Memory B cell (primary cell): ENCODE results near the gene NFATC1.

ENCODE experiments used
- ATAC-seq: fragments of 150-1000 bp; cut with Tn5 transposase; 2 replicates; pipeline ENCODE4 v1.10.0; 2021; ENCODE audit warnings: low read depth, mild to moderate bottlenecking, moderate library complexity
- DNase-seq, 2 donors: peaks; one replicate each; pipeline ENCODE4 v3.0.0; 2022; ENCODE audit warnings: low spot score in 2 of 2
- H3K27ac Mint-ChIP-seq: one replicate; pipeline ENCODE4 v1.8.0; 2022; ENCODE audit warnings: mild to moderate bottlenecking, moderate library complexity, mixed read lengths
- H3K27me3 Mint-ChIP-seq: one replicate; pipeline ENCODE4 v1.8.0; 2022; ENCODE audit warnings: mixed read lengths
- H3K36me3 Mint-ChIP-seq: one replicate; pipeline ENCODE4 v1.8.0; 2022; ENCODE audit warnings: mild to moderate bottlenecking, mixed read lengths
- H3K4me1 Mint-ChIP-seq: one replicate; pipeline ENCODE4 v1.8.0; 2022; ENCODE audit warnings: mixed read lengths
- H3K4me3 Mint-ChIP-seq: one replicate; pipeline ENCODE4 v1.8.0; 2022; ENCODE audit warnings: mild to moderate bottlenecking, moderate library complexity, mixed read lengths
- H3K9me3 Mint-ChIP-seq: one replicate; pipeline ENCODE4 v1.8.0; 2022; ENCODE audit warnings: mixed read lengths

Gene NFATC1

GRCh38 chr18:79395761-79396404 lies at the start of gene NFATC1:
Gene NFATC1, plus strand, starts transcription at chr18:79395930. Its CDS starts 295 bp downstream, at chr18:79396225.
- H3K4me1 Mint-ChIP-seq: peaks cover 26% of the 10 kb centered on the region
- peaks cover 3% of the 10 kb centered on the region for H3K36me3 Mint-ChIP-seq
- DNase-seq (peak; percentile 73 to 75), ATAC-seq (peak; percentile 45)
- peak within 1 kb of the TSS; percentile 97 for H3K27ac Mint-ChIP-seq
- H3K27me3 Mint-ChIP-seq: no peaks in the 10 kb centered on the region
- peak within 1 kb of the TSS; percentile 96 for H3K4me3 Mint-ChIP-seq
- H3K9me3 Mint-ChIP-seq: no peaks in the 10 kb centered on the region

- DNase-seq: no peak
- no peaks in the 10 kb centered on the region for H3K4me1 Mint-ChIP-seq
- ATAC-seq: no peak
- H3K9me3 Mint-ChIP-seq: no peaks in the 10 kb centered on the region
- H3K27me3 Mint-ChIP-seq: no peaks in the 10 kb centered on the region
- no peak overlapping the region for H3K4me3 Mint-ChIP-seq
- no peak overlapping the region for H3K27ac Mint-ChIP-seq
- peaks cover 45% of the 10 kb centered on the region for H3K36me3 Mint-ChIP-seq
Measured at GRCh38 chr18:79345981-79346380, 49.7 kb upstream of the NFATC1 start.

GRCh38 chr18:79348066-79348465 lies 47.7 kb upstream of the NFATC1 start:
- no peak for DNase-seq
- no peaks in the 10 kb centered on the region for H3K4me1 Mint-ChIP-seq
- peaks cover 44% of the 10 kb centered on the region for H3K36me3 Mint-ChIP-seq
- no peak overlapping the region for H3K4me3 Mint-ChIP-seq
- H3K27ac Mint-ChIP-seq: no peak overlapping the region
- no peaks in the 10 kb centered on the region for H3K9me3 Mint-ChIP-seq
- no peaks in the 10 kb centered on the region for H3K27me3 Mint-ChIP-seq
- ATAC-seq: no peak

GRCh38 chr18:79352432-79352831 lies 43.3 kb upstream of the NFATC1 start:
- H3K4me3 Mint-ChIP-seq: no peak overlapping the region
- H3K4me1 Mint-ChIP-seq: peaks cover 15% of the 10 kb centered on the region
- ATAC-seq (no peak), DNase-seq (no peak)
- H3K36me3 Mint-ChIP-seq: peaks cover 19% of the 10 kb centered on the region
- H3K27me3 Mint-ChIP-seq: no peaks in the 10 kb centered on the region
- H3K9me3 Mint-ChIP-seq: no peaks in the 10 kb centered on the region
- no peak overlapping the region for H3K27ac Mint-ChIP-seq

GRCh38 chr18:79353267-79353666 lies 42.5 kb upstream of the NFATC1 start:
- H3K4me1 Mint-ChIP-seq: peaks cover 15% of the 10 kb centered on the region
- ATAC-seq: no peak

GRCh38 chr18:79354350-79354749 lies 41.4 kb upstream of the NFATC1 start:
- H3K9me3 Mint-ChIP-seq: no peaks in the 10 kb centered on the region
- no peak overlapping the region for H3K4me3 Mint-ChIP-seq
- peaks cover 15% of the 10 kb centered on the region for H3K36me3 Mint-ChIP-seq
- no peak overlapping the region for H3K27ac Mint-ChIP-seq
- ATAC-seq (no peak), DNase-seq (no peak)
- no peaks in the 10 kb centered on the region for H3K27me3 Mint-ChIP-seq
- H3K4me1 Mint-ChIP-seq: peaks cover 15% of the 10 kb centered on the region

More at GRCh38 chr18:79353267-79353666, 42.5 kb upstream of the NFATC1 start:
- Mint-ChIP-seq H3K27me3 (no peaks in the 10 kb centered on the region), H3K9me3 (no peaks in the 10 kb centered on the region), H3K27ac (no peak overlapping the region), H3K4me3 (no peak overlapping the region), H3K36me3 (peaks cover 16% of the 10 kb centered on the region)
- no peak for DNase-seq

GRCh38 chr18:79355433-79356335 lies 40.0 kb upstream of the NFATC1 start:
- peaks cover 15% of the 10 kb centered on the region for H3K4me1 Mint-ChIP-seq
- H3K36me3 Mint-ChIP-seq: peaks cover 10% of the 10 kb centered on the region
- ATAC-seq: peak; percentile 38
- no peaks in the 10 kb centered on the region for H3K9me3 Mint-ChIP-seq
- DNase-seq: no peak
- H3K27ac Mint-ChIP-seq: peak overlapping the region; percentile 86
- H3K4me3 Mint-ChIP-seq: peak overlapping the region; percentile 67
- H3K27me3 Mint-ChIP-seq: no peaks in the 10 kb centered on the region

- ATAC-seq (peak; percentile 61), DNase-seq (no peak)
- H3K4me3 Mint-ChIP-seq: no peak overlapping the region
- H3K27me3 Mint-ChIP-seq: no peaks in the 10 kb centered on the region
- H3K36me3 Mint-ChIP-seq: peaks cover 14% of the 10 kb centered on the region
- H3K9me3 Mint-ChIP-seq: no peaks in the 10 kb centered on the region
- H3K27ac Mint-ChIP-seq: peak overlapping the region; percentile 86
- H3K4me1 Mint-ChIP-seq: peaks cover 15% of the 10 kb centered on the region
Measured at GRCh38 chr18:79356435-79356834, 39.3 kb upstream of the NFATC1 start.

- ATAC-seq (no peak), DNase-seq (no peak)
- Mint-ChIP-seq H3K4me3 (no peak overlapping the region), H3K9me3 (no peaks in the 10 kb centered on the region), H3K27ac (no peak overlapping the region), H3K4me1 (peaks cover 6% of the 10 kb centered on the region), H3K36me3 (peaks cover 33% of the 10 kb centered on the region), H3K27me3 (no peaks in the 10 kb centered on the region)
Measured at GRCh38 chr18:79360933-79361332, 34.8 kb upstream of the NFATC1 start.

GRCh38 chr18:79361766-79362522 lies 33.8 kb upstream of the NFATC1 start:
- Mint-ChIP-seq H3K27me3 (no peaks in the 10 kb centered on the region), H3K27ac (no peak overlapping the region), H3K4me3 (no peak overlapping the region), H3K9me3 (no peaks in the 10 kb centered on the region), H3K36me3 (peaks cover 38% of the 10 kb centered on the region), H3K4me1 (no peaks in the 10 kb centered on the region)
- ATAC-seq: no peak
- DNase-seq: no peak

GRCh38 chr18:79365701-79366100 lies 30.0 kb upstream of the NFATC1 start:
- DNase-seq (no peak), ATAC-seq (no peak)
- Mint-ChIP-seq H3K27me3 (no peaks in the 10 kb centered on the region), H3K4me3 (no peak overlapping the region), H3K4me1 (no peaks in the 10 kb centered on the region), H3K27ac (no peak overlapping the region), H3K36me3 (peaks cover 36% of the 10 kb centered on the region), H3K9me3 (no peaks in the 10 kb centered on the region)

- ATAC-seq: no peak
- Mint-ChIP-seq H3K27me3 (no peaks in the 10 kb centered on the region), H3K36me3 (peaks cover 31% of the 10 kb centered on the region), H3K4me1 (peaks cover under 1% of the 10 kb centered on the region), H3K9me3 (no peaks in the 10 kb centered on the region), H3K4me3 (no peak overlapping the region), H3K27ac (no peak overlapping the region)
- DNase-seq: no peak
Measured at GRCh38 chr18:79366177-79367094, 29.3 kb upstream of the NFATC1 start.

GRCh38 chr18:79367480-79367879 lies 28.2 kb upstream of the NFATC1 start:
- Mint-ChIP-seq H3K4me1 (peaks cover 4% of the 10 kb centered on the region), H3K9me3 (no peaks in the 10 kb centered on the region), H3K27me3 (no peaks in the 10 kb centered on the region), H3K27ac (no peak overlapping the region), H3K4me3 (no peak overlapping the region), H3K36me3 (peaks cover 30% of the 10 kb centered on the region)
- ATAC-seq (no peak), DNase-seq (no peak)
